WI38 (cell line): ENCODE results near the gene UNC5A.

ENCODE experiments used
- H3K4me3 ChIP-seq: 2 replicates; pipeline ENCODE4 v1.5.1; 2011; ENCODE audit warnings: low read depth, mild to moderate bottlenecking, control low read depth, low read length
- TF ChIP-seq, protein P1 (sequence below): IDR thresholded peaks from 2 replicates; pipeline ENCODE4 v1.5.1; 2012; ENCODE audit warnings: low read depth, mild to moderate bottlenecking, control low read depth, low read length

Gene UNC5A

GRCh38 chr5:176803068-176803942 is 7.1 kb upstream of the UNC5A start:
- TF ChIP-seq, protein P1, sequence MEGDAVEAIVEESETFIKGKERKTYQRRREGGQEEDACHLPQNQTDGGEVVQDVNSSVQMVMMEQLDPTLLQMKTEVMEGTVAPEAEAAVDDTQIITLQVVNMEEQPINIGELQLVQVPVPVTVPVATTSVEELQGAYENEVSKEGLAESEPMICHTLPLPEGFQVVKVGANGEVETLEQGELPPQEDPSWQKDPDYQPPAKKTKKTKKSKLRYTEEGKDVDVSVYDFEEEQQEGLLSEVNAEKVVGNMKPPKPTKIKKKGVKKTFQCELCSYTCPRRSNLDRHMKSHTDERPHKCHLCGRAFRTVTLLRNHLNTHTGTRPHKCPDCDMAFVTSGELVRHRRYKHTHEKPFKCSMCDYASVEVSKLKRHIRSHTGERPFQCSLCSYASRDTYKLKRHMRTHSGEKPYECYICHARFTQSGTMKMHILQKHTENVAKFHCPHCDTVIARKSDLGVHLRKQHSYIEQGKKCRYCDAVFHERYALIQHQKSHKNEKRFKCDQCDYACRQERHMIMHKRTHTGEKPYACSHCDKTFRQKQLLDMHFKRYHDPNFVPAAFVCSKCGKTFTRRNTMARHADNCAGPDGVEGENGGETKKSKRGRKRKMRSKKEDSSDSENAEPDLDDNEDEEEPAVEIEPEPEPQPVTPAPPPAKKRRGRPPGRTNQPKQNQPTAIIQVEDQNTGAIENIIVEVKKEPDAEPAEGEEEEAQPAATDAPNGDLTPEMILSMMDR = no peak
- no peak overlapping the region for H3K4me3 ChIP-seq

DNA sequence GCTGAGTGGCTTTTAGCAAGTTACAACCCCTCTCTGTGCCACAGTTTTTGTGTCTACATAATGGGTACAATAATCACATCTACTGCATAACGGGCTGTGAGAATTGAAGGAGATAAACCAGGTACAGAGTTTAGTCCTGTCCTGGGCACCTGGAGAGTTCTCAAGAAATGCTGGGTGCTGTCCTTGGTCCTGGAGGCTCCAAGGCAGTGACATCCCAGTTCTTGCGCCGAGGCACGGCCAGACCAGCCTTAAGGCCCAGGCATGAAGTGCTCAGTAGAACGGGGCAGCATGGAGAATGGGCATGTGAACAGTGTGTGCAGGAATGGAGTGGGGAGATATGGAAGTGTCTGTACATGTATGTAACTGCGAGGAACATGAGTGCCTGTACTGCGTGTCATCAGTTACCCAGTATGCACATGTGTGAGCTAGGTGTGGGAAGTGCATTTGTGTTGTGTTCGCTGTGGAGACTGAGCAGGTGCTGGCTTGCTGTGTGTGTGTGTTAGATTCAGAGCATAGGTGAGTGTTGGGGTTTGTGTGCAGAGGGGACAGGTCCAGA is 6.3 kb upstream of the UNC5A start:
- no peak overlapping the region for H3K4me3 ChIP-seq
- TF ChIP-seq, protein P1 = no peak

DNA sequence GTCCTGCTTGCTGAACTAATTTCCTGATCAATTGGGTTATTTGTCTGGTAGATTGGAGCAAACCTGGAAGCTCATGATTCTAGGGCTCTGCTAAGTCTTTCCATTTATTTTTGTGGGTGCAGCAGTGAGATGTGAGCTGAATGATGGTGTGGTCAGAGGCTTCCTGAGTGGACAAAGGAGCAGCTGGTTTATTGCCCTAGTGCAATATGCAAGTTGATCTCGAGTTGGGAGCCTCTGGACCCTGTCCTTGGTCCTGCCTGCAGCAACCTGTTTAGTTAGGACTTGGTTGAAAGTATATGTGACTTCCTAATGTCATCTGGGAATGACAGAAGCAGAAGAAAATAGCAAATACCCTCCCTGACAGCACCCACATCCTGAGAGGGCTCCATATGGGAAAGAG is 4.2 kb upstream of the UNC5A start:
- TF ChIP-seq, protein P1 = no peak
- H3K4me3 ChIP-seq = no peak overlapping the region

- TF ChIP-seq, protein P1 = no peak
- no peak overlapping the region for H3K4me3 ChIP-seq
These were observed 747 bp upstream of the UNC5A start for GRCh38 chr5:176809544-176810080.

DNA sequence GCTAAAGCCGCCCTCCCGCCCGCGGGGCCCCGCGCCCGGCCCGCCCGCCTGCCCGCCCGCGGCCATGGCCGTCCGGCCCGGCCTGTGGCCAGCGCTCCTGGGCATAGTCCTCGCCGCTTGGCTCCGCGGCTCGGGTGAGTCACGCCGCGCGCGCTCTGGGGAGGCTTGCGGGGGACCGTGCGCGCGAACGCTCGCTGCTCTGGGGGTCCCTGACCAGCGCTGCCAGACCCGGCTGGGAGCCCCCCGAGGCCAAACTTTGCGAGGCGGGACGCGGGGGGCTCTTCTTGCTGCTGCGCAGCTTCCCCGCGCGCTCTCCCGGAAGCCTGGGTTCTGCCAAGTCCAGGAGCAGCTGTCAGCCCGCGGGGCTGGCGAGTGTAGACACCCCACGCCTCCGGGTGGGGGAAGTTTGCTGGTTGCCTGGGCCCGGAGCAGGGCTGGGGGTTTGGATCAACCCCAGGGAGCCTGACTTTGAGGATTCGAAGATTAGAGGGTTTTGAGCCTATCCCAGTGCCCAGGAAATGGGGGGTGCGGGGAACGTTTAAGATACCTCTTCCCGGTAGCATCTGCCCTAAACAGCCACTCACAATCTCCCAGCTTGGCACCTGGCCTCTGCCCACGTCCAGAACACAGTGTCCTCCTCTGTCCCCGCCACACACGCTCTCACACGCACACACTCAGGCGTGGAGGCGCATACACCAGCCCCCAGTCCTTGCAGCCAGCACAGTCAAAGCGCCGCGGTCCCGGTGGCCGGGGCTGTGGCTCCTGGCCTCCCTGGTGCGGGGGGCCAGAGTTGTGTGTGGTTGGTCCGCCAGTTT is 535 bp downstream of the UNC5A start:
- H3K4me3 ChIP-seq = no peak overlapping the region
- TF ChIP-seq, protein P1 = no peak

- TF ChIP-seq, protein P1 = peak; percentile 46
These were observed 2.2 kb downstream of the UNC5A start for GRCh38 chr5:176812269-176813259.

More at GRCh38 chr5:176812269-176813259, 2.2 kb downstream of the UNC5A start:
- H3K4me3 ChIP-seq = no peak overlapping the region
